Measurements from ENCODE around the gene HORMAD2.
A peak's percentile ranks its signal among the peaks of the same experiment; 100 is the strongest.

The HORMAD2 gene

DNA sequence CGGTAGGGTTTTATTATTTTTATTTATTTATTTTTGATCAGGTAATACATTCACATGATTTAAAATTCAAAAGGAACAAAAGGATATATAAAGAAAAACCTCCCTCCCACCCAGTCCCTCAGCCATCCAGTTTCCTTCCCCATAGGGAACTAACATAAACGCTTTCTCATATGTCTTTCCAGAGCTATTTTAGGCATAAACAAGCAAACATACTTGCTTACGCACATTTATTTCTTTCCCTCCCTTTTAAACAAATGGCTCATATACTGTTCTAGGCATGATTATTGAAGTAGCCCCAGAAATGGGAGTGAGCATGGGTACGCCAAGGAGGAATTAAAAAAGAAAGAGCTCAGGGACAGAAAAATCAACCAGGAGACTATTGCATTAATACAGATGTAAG is 102.6 kb downstream of the HORMAD2 start:
- intact Hi-C loops (cut with DNase I) = no loop called here
- no peak for DNase-seq

DNA sequence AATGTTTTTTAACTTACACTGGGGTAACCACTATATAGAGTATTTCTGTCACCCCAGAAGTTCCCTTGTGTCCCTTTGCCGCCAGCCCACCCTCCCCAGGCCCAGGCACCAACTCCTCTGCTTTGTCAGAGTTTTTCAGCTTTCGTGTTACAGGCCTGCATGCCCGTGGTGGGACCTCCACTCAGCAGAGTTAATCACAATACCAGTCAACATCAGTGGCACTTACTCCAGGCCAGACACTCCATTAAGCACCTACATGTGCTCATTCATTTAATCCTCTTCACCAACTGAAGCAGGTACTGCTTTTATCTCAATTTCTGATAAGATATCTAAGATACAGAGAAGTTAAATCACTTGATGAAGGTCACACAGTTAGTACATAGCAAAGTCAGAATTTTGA is 103.0 kb downstream of the HORMAD2 start:
- intact Hi-C loops (cut with DNase I) = no loop called here
- DNase-seq = no peak

DNA sequence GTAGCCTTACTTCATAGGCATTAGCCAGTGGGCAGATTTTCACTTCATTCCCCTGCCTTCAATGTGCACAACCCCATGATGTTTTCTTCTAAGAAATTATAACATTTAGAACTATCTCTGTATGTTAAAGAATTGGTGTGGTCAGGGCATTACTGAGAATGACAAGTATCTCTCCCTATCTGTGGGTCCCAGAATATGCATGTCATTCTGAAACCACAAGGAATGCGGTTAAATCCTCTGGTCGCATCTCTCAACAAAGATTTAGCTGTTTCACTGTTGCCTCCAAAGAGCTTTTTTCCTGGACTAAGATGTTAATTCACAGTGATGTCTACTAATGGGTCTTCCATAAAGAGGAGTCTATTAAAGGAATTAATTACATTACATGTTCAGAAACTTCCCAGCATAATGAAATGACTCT is 103.6 kb downstream of the HORMAD2 start:
- no peak for DNase-seq
- intact Hi-C loops (cut with DNase I) = no loop called here

DNA sequence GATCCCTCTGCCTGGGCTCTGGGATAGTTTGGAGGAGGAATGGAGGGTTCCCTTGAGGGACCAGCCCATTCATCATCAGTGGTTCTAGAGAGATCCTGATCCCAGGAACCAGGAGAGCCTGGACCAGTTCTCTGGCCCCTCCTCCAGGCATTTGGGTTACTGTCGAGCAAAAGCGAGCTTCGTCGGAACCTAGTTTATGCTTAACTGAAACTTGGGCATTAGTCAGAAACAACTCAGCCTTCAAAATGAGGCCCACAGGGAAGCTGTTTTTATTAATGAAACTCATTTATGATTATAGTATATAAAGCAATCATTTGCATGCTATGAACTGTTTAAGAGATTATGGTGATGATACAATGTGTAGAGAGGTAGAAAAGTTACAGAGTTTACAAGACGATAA is 104.9 kb downstream of the HORMAD2 start:
- DNase-seq = no peak
- intact Hi-C loops (cut with DNase I) = no loop called here

DNA sequence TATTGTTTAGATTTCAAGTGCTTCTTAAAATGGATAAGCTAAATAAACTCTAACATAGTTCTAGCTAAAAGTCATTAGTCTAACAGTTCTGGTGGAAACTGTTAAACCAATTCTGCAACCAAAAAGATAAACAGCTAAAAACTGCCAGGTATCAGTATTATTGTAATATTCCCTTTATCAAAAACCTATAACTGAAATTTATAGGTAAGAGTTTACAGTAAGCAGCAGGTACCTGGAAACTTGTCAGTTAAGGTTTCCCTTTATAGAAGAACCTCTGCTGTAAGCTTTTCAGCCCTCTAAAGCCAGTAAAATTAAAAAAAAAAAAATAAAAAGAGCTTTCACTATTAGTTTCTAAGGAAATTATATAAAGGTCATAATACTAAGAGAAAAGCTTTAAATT is 105.3 kb downstream of the HORMAD2 start:
- intact Hi-C loops (cut with DNase I) = no loop called here
- no peak for DNase-seq

DNA sequence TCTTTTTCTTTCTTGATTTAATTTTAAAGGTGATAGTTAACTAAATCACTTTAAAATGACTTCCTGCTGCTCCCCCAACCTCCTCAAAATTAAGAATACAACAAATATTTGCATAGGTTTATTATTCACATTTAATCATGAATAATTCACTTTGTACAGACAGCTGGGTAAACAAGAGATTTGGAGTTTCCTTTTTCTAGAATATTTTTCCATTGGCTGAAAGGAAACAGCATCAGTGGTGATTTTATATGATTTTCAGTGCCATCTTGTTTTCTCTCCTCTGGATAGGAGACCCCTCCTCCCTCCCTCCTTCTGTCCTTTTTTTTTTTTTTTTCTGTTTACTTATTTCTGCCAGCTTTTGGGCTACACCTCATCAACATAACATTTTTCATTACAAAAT is 105.8 kb downstream of the HORMAD2 start:
- intact Hi-C loops (cut with DNase I) = no loop called here
- no peak for DNase-seq

DNA sequence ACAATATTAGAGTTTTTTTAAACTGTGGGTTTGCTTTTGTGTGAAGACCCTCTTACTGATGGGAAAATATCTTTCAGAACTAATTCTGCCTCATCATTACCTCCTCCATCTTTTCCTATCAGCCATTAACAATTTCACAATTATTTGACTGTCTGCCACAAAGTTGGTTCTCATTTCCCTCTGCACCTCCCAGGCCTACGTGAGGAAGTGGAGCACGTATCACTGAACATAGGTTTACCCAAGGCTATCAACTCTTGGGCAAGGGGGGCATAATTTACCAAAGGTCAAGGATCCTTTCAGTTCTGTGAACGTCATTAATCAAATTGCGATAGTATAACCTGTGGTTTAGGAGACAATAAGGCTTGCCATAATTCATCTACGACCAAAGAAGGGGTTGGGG is 106.2 kb downstream of the HORMAD2 start:
- intact Hi-C loops (cut with DNase I) = no loop called here
- no peak for DNase-seq

DNA sequence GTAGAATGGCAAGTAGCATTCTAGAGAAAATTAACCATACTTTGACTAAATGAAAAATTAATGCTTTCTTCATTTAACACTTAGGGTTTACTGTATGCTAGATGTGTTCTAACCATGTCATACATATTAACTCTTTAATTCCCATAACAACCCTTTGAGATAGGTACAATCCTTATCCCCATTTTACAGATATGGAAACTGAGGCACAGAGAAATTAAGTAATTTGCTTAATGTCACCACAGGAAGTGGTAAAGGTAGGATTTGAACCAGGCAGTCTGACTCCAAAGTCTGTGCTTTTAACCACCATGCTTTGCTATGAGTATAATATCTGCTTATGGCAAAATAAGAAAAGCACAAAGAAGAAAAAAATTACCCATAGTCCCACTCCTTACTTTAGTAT is 106.8 kb downstream of the HORMAD2 start:
- intact Hi-C loops (cut with DNase I) = no loop called here
- no peak for DNase-seq

DNA sequence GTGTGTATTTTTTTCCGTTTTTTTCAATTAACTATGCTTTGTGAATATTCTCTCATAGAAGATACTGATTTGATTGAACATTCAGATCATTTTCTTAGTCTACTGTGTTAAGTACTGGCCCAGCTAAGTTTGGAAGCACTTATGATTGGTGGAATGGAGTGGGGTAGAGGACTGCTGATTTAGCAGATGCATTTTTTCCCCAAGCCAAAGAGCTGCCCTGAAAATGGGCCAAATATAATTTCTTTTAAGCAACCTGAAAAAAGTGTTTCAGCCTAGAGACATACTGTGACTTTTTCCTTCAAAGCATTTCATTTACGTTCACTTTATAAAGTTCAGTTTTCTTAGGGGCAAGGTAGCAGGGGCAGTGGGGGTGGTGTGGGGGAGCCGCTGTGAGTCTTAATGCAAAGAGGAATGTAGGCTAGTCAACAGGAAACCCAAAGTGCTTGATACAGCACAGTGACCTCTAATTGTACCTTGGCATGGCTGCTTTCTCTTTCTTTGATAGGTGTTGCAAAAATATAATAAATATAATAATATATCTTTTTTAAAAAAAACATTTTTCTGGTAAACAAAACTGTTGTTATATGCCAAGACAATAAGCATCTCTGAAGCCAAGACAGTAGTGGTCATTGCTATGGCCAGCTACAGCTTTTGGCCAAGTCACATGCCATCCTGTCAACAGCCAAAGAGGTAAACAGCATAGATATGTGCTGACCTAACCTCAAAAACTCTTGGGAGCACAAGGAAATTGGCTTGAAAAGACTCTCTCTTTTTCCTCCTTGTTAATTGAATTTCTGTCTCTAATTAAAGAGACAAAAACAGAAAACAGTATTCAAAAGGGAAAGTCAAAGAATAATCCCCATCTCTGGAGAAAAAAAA is 107.5 kb downstream of the HORMAD2 start:
- intact Hi-C loops (cut with DNase I) = no loop called here
- no peak for DNase-seq

DNA sequence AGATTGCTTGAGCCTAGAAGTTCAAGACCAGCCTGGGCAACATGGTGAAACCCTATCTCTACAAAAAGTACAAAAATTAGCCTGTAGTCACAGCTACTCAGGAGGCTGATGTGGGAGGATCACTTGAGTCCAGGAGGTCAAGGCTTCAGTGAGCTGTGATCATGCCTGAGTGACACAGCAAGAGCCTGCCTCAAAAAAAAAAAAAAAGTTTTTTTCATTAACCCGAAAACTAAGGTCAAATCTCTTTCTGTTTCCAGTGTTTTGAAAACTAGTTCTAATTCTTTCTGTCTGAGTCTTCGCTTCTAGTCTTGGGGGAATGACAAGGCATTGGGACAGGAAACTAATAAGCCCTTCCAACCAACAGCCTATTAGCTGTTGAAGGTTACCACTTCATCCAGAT is 108.6 kb downstream of the HORMAD2 start:
- no peak for DNase-seq

DNA sequence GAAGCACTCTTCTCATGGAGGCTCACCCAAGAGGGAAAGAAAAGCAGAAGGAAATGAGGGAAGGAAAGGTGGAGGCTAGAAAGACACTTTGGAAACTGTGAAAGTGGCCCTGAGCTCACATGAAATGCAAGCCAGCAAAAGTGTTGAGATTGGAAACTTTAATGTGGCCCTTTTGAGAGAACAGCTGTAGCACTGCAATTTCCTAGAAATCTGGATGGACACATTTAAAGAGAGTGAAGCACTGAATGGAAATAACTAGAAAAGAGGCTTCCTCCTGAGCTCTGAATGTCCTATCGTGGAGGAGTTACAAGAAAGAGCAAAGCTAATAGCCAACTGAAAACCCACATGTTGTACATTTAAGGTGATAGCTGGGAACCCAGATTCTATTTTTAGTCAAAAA is 110.3 kb downstream of the HORMAD2 start:
- DNase-seq = no peak
- intact Hi-C loops (cut with DNase I) = no loop called here

More for the DNA sequence above, 108.6 kb downstream of the HORMAD2 start:
- intact Hi-C loops (cut with DNase I) = no loop called here

DNA sequence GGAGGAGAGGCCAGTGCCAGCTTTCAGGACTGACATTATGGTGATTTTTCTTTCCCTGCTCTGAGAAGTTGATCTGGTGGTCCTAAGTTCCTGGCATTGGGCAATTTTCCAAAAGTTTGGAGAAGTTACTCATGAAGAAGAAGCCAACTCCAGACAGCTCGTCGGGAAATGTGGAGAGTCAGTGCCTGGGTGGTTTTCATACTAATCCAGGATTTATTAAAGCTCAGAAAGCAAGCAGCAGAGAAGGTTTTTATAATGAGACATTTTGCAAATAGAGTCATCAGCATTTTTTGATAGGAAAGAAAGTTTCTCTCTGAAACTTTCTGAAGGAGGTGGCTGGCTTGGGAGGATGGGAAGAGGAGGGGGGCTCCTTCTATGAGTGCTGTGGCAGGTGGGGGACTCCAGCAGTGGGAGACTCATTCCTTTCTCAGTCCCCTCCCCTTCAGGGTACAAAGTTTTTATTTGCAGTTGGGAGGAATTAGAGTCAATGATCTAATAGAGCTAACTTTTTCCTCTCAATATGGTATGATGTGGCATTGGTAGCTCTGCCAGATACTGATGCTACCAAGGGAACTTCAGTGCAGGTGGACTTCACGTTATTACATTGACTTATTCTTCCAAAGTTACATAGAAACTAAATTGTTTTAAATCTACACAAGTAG is 110.9 kb downstream of the HORMAD2 start:
- intact Hi-C loops (cut with DNase I) = no loop called here
- DNase-seq = no peak

DNA sequence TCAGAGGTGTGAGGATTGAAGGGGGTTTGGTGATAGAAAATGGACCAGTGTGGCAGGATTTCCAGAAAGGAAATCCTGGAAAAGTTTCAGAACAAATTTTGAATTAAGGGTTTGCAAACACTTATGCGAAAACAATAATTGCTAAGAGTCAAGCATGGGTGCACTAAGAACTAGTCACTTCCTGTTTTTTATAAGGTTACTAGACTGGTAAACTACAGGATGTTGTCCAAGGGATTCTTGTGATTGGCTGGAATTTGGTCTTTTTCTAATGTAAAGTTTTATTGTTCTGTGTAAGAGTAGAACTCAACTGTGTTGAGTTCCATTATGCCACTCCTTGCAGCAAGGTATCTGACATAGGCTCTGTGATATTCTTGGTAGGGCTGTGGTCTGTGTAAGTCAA is 112.2 kb downstream of the HORMAD2 start:
- DNase-seq = no peak
- intact Hi-C loops (cut with DNase I) = no loop called here

DNA sequence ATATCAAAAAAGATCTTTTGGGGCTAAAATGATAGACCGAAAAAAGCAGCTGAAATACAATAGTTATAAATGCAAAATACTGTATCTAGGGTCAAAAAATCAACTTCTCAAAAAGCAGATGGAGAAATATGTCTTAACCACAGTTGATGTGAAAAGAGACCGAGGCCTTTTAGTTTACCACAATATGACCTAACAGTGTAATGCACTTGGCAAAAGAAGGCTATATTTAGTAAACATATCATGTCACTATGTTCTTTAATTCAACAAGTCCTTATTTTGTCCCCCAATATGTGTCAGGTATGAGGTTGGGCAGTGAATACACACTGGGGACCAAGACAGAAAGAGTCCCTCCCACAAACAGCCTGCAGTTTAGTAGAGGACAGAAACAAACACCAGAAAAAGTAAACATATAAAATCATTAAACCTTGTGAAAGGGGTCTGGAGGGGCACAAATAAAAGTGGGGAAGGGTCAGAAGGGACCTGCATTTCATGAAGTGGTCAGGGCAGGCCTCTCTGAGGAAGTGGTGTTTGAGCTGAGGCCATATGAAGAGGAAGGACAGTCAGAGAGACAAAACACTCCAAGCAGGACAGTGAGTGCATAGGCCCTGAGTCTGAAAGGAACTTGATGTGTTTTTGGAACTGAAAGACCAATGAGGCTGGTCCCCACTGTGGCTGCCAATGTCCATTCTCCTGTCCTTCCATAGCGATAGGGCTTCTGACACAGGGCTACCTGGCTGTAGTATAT is 112.9 kb downstream of the HORMAD2 start:
- no peak for DNase-seq
- intact Hi-C loops (cut with DNase I) = no loop called here

DNA sequence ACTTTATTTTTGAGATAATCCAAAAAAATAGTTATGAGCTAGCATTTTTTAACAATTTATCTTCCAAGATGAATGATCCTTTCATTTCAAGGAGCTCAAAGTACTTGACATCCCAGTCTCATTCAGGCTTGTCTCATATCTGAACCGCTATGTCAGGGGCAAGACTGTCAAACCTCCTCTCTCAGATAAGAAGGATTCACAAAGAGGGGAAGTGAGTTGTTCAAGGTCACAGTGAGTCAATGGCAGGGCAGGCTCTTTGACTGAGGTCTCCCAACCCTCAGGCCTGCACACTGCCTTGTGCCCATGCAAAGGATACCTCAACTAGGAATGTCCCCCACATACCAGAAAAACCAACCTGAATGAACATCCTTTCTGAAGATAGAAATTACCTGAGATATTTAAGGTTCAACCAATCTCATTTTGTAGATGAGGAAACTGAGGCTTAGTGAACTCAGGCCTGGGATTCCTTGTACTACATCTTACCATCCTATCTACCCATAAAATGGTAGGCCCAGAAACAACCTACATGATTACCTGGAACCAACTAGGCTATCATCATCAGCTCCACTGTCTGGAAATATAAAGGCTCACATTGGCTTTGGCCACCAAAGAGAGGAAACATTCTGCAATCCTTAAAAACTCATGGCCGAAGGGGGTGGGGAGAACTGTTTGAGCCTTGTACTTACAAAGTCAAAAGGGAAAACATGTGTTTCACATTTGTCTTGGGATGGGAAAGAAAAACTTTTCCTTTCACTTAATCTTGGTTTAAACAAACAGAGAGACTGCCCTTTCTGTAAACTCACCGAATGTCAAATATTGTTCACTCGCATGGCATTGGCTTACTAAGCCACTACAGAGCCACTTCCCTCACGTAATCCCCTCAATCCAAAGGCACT is 115.2 kb downstream of the HORMAD2 start:
- no peak for DNase-seq
- intact Hi-C loops (cut with DNase I) = no loop called here

DNA sequence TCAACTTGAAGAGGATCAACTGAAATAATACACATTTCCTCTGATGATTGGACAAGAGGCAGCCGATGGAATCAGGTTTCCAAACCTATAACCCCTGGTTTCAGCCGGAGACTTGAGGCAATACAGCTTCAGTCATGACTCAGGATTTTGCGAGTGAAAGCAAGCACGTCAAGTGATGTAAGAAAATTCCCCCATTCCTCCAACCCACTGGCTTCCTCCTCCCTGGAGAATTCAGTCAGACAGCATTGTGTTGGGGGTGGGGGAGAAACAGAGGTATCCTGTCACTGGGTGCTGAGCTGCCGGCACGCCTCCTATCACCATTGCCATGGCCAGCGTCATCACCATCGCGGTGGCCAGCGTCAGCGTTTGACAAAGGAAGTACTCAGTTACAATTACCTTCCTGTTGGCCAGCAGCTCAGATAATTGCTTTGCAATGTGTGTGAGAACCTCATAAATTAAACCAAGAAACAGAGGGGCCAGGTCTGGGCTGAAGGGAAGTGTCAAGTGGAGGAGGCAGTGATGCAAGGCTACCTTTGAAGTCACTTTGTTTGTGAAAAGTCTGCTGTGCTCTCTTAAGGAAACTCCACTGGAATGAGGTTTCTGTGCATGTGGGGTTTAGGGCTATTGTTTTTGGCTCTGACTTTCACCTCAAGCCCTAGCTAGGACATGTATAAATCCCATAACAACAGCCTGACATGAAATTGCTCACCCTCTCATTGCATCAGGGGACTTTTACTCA is 116.0 kb downstream of the HORMAD2 start:
- DNase-seq = peak in 3 of 42 donors; percentile 23 to 44 (median 36)
- intact Hi-C loops (cut with DNase I) = no loop called here

DNA sequence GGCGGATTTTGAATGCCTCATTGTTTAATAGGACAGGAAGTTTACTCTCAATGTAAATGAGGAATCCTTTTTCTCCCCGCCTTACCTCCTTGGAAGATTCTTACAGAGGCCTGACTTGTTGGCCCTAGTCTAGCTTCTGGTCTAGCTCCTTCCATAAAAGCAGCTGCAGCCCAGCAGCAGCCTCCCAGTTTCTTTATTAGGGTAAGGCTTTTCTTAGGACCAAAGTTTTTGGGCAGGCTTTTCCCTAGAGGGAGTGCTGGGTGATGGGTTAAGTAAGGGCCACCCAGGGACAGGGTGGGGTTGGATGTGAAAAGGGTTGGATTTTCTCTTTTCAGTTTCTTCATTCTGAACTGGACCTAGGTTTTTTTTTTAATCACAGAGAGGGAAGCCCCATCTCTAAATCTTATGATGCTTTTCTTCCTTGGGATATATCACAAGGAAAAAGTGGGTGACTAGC is 116.6 kb downstream of the HORMAD2 start:
- peak in 1 of 42 donors; percentile 18 for DNase-seq
- intact Hi-C loops (cut with DNase I) = no loop called here

DNA sequence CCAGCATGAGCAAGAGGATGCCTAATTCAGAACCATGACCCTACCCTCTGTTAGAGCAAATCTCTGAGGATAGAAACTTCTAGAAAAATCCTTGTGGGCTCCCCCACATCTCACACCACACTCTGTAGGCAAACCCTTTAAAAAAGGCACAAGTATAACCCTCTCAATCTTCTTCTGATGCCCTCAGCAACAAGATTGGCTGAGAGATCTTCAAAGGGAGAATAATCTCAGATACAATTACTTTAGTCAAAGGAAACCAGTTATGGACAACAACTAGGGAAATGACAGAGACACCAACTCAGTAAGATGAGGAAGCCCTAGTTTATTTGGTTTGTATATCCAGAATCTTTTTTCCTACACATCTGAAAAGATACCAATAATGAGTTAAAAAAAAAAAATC is 117.1 kb downstream of the HORMAD2 start:
- DNase-seq = peak in 1 of 42 donors; percentile 2
- intact Hi-C loops (cut with DNase I) = no loop called here
